H1 (cell line): ENCODE results near the gene MYO18A. TPM values are rescaled to one million over a fixed set of nuclear protein-coding genes. Genes with fewer than 3 reads are reported as not detected.

Experiments
- BACH1 ChIP-seq: IDR thresholded peaks from 2 replicates; pipeline ENCODE4 v1.6.1; 2012; ENCODE audit warnings: low read length, improper control_type of control experiment
- CEBPB ChIP-seq: IDR thresholded peaks from 2 replicates; pipeline ENCODE4 v1.6.1; 2012; ENCODE audit warnings: low read depth, low read length
- JUND ChIP-seq: IDR thresholded peaks from 2 replicates; pipeline ENCODE4 v1.6.1; 2011; ENCODE audit warnings: mild to moderate bottlenecking, improper control_type of control experiment, low read length
- SIN3A ChIP-seq, 2 experiments: IDR thresholded peaks in 1 of 2; conservative IDR thresholded peaks in 1 of 2; 2 replicates each; pipeline ENCODE4 v1.6.1; 2011 to 2012; ENCODE audit warnings: low read length in 2 of 2, improper control_type of control experiment in 1 of 2, low read depth in 1 of 2, mild to moderate bottlenecking in 1 of 2
- SP1 ChIP-seq: IDR thresholded peaks from 2 replicates; pipeline ENCODE4 v1.6.1; 2011; ENCODE audit warnings: low read depth, low read length
- TBP ChIP-seq: IDR thresholded peaks from 2 replicates; pipeline ENCODE4 v1.6.1; 2011; ENCODE audit warnings: low read depth, low read length, improper control_type of control experiment
- polyA plus RNA-seq, 7 experiments: library from polyadenylated mRNA; depleted of rRNA in 3 of 7; stranded (reverse) in 5 of 7; unstranded in 2 of 7; fragments of >200 nt in 5 of 7; fragments of 200-250 nt in 2 of 7; gene quantifications; 1 replicate in 5 of 7; 2 replicates in 1 of 7; 4 replicates in 1 of 7; pipeline versions ENCODE4 v1.2.1 to v1.2.3, GENCODE V29; 2011 to 2013; ENCODE audit warnings: missing spikeins in 2 of 7, mixed read lengths in 2 of 7
- total RNA-seq: library from RNA; stranded (reverse); fragmentation: NEBNext Ultra II Directional; extraction: Animal tissue kit (Norgen Biotek cat#: 25700); gene quantifications from 2 replicates; pipeline ENCODE4 v1.2.1, GENCODE V29; 2021
- TF ChIP-seq, protein P1 (sequence below): fragments of 300-600 bp; sonication (generic); IDR thresholded peaks from 2 replicates; pipeline ENCODE4 v1.7.1; 2012; ENCODE audit warnings: low read length, moderate library complexity, mild to moderate bottlenecking, inconsistent platforms; ENCODE audit not compliant: insufficient replicate concordance

MYO18A gene
- total and polyA plus RNA-seq, 2 of the 8 experiments (the other 6 are each of a cell fraction or from before 2014, with no cell fraction given): 7.6 to 43.8 TPM

DNA sequence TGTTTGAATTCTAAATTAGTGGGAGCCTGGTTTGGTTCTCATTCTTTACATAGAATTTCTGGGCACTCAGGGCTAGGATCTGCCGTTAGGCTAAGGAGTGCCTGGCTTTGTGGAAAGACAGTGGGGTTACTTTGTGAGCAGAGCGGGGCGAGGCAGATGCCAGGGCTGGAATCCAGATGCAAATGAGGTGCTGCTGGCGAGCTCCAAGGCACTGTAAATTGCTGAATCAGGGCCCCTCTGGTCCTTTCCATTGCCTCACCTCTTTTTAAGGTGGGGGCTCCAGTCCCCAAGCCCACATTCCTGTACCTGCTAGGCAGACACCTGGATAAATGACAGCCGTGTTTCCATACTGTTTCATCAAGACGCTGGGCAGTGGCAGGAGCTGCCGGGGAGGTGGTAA is 103.5 kb downstream of the MYO18A start (continued):
- TF ChIP-seq, protein P1, sequence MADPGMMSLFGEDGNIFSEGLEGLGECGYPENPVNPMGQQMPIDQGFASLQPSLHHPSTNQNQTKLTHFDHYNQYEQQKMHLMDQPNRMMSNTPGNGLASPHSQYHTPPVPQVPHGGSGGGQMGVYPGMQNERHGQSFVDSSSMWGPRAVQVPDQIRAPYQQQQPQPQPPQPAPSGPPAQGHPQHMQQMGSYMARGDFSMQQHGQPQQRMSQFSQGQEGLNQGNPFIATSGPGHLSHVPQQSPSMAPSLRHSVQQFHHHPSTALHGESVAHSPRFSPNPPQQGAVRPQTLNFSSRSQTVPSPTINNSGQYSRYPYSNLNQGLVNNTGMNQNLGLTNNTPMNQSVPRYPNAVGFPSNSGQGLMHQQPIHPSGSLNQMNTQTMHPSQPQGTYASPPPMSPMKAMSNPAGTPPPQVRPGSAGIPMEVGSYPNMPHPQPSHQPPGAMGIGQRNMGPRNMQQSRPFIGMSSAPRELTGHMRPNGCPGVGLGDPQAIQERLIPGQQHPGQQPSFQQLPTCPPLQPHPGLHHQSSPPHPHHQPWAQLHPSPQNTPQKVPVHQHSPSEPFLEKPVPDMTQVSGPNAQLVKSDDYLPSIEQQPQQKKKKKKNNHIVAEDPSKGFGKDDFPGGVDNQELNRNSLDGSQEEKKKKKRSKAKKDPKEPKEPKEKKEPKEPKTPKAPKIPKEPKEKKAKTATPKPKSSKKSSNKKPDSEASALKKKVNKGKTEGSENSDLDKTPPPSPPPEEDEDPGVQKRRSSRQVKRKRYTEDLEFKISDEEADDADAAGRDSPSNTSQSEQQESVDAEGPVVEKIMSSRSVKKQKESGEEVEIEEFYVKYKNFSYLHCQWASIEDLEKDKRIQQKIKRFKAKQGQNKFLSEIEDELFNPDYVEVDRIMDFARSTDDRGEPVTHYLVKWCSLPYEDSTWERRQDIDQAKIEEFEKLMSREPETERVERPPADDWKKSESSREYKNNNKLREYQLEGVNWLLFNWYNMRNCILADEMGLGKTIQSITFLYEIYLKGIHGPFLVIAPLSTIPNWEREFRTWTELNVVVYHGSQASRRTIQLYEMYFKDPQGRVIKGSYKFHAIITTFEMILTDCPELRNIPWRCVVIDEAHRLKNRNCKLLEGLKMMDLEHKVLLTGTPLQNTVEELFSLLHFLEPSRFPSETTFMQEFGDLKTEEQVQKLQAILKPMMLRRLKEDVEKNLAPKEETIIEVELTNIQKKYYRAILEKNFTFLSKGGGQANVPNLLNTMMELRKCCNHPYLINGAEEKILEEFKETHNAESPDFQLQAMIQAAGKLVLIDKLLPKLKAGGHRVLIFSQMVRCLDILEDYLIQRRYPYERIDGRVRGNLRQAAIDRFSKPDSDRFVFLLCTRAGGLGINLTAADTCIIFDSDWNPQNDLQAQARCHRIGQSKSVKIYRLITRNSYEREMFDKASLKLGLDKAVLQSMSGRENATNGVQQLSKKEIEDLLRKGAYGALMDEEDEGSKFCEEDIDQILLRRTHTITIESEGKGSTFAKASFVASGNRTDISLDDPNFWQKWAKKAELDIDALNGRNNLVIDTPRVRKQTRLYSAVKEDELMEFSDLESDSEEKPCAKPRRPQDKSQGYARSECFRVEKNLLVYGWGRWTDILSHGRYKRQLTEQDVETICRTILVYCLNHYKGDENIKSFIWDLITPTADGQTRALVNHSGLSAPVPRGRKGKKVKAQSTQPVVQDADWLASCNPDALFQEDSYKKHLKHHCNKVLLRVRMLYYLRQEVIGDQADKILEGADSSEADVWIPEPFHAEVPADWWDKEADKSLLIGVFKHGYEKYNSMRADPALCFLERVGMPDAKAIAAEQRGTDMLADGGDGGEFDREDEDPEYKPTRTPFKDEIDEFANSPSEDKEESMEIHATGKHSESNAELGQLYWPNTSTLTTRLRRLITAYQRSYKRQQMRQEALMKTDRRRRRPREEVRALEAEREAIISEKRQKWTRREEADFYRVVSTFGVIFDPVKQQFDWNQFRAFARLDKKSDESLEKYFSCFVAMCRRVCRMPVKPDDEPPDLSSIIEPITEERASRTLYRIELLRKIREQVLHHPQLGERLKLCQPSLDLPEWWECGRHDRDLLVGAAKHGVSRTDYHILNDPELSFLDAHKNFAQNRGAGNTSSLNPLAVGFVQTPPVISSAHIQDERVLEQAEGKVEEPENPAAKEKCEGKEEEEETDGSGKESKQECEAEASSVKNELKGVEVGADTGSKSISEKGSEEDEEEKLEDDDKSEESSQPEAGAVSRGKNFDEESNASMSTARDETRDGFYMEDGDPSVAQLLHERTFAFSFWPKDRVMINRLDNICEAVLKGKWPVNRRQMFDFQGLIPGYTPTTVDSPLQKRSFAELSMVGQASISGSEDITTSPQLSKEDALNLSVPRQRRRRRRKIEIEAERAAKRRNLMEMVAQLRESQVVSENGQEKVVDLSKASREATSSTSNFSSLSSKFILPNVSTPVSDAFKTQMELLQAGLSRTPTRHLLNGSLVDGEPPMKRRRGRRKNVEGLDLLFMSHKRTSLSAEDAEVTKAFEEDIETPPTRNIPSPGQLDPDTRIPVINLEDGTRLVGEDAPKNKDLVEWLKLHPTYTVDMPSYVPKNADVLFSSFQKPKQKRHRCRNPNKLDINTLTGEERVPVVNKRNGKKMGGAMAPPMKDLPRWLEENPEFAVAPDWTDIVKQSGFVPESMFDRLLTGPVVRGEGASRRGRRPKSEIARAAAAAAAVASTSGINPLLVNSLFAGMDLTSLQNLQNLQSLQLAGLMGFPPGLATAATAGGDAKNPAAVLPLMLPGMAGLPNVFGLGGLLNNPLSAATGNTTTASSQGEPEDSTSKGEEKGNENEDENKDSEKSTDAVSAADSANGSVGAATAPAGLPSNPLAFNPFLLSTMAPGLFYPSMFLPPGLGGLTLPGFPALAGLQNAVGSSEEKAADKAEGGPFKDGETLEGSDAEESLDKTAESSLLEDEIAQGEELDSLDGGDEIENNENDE: no peak
- TF ChIP-seq SP1: 0 out of 2 replicates have a peak, but pooled peaks have one; percentile 38
- peak; percentile 89 for TF ChIP-seq BACH1
- TF ChIP-seq CEBPB: peak; percentile 50; the same call in 1 of the 2 replicates
- TF ChIP-seq JUND: 0 out of 2 replicates have a peak, but pooled peaks have one; percentile 21
- TF ChIP-seq TBP: no peak
- TF ChIP-seq SIN3A (conservative IDR thresholded peaks at IDR 0.05 in 1 of 2, IDR thresholded peaks at IDR 0.05 in 1 of 2; ENCODE audit: low read depth in 1 of 2, low read length in 2 of 2): 0 out of 4 replicates have a peak, but pooled peaks of 1 of the 2 experiments have one; percentile 57
